Glutamatergic neuron (in vitro differentiated cells): Measurements from ENCODE around the gene PADI3. TPM values are rescaled to one million over a fixed set of nuclear protein-coding genes. Genes with fewer than 3 reads are reported as not detected.
"Not testable (repeated sequence)": the region's sequence is repeated elsewhere in the genome, so short reads cannot be mapped to it uniquely, and the experiment has no call there.

Source experiments
- DNase-seq: peaks from one replicate; pipeline ENCODE4 v3.0.0; 2022
- H3K27ac Mint-ChIP-seq: one replicate; pipeline ENCODE4 v1.8.0; 2020; ENCODE audit warnings: mild to moderate bottlenecking, mixed read lengths, inconsistent platforms; ENCODE audit not compliant: unreplicated experiment
- H3K27me3 Mint-ChIP-seq: one replicate; pipeline ENCODE4 v1.8.0; 2020; ENCODE audit warnings: mild to moderate bottlenecking, moderate library complexity, mixed read lengths, inconsistent platforms; ENCODE audit not compliant: unreplicated experiment
- H3K36me3 Mint-ChIP-seq: one replicate; pipeline ENCODE4 v1.8.0; 2020; ENCODE audit warnings: mild to moderate bottlenecking, mixed read lengths, inconsistent platforms; ENCODE audit not compliant: unreplicated experiment
- H3K4me1 Mint-ChIP-seq: one replicate; pipeline ENCODE4 v1.8.0; 2020; ENCODE audit warnings: mild to moderate bottlenecking, low read depth, mixed read lengths, inconsistent platforms; ENCODE audit not compliant: unreplicated experiment
- H3K4me3 Mint-ChIP-seq: one replicate; pipeline ENCODE4 v1.8.0; 2020; ENCODE audit warnings: mild to moderate bottlenecking, mixed read lengths, inconsistent platforms; ENCODE audit not compliant: unreplicated experiment
- H3K9me3 Mint-ChIP-seq: one replicate; pipeline ENCODE4 v1.8.0; 2020; ENCODE audit warnings: mild to moderate bottlenecking, moderate library complexity, mixed read lengths, inconsistent platforms; ENCODE audit not compliant: unreplicated experiment
- total RNA-seq: library from RNA; stranded (reverse); fragmentation: NEBNext Ultra II Directional; extraction: Animal tissue kit (Norgen Biotek cat#: 25700); gene quantifications from one replicate; pipeline ENCODE4 v1.2.1, GENCODE V29; 2021; ENCODE audit not compliant: unreplicated experiment
- TF ChIP-seq, protein P1 (sequence below): fragments of 200-600 bp; sonication (generic); IDR thresholded peaks from one replicate; pipeline ENCODE4 v1.5.0; 2021; ENCODE audit not compliant: partially characterized antibody, unreplicated experiment

The PADI3 gene
- total RNA-seq, 1 donor from 2014 or later, result not detected

DNA sequence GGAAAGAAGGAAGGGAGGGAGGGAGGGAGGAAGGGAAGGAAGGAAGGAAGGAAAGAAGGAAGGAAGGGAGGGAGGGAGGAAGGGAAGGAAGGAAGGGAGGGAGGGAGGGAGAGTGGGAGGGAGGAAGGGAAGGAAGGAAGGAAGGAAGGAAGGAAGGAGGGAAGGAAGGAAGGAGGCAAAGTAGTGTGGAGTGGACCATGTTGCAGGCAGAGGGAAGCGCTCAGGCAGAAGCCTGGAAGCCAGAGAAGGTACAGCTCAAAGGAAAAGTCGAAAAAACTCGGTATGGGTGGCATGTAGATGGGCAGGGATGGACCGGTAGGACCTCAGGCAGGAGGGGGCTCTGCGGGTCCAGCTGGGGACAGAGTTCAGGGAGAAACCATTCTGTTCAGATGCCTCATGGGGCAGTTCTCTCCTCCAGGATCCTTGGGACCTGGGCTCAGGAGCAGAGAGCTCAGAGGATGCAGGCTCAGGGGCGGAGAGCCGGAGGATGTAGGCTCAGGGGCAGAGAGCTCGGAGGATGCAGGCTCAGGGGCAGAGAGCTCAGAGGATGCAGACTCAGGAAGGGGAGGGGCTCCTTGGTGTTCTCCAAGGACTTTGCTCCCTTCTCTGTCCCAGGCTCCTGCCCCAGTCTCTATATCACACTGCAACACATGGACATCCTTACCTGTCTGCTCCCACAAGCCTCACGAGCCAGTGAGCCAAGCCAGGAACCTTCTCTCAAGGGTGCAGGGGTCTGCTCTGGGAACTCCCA is 13.6 kb upstream of the PADI3 start:
- TF ChIP-seq, protein P1, sequence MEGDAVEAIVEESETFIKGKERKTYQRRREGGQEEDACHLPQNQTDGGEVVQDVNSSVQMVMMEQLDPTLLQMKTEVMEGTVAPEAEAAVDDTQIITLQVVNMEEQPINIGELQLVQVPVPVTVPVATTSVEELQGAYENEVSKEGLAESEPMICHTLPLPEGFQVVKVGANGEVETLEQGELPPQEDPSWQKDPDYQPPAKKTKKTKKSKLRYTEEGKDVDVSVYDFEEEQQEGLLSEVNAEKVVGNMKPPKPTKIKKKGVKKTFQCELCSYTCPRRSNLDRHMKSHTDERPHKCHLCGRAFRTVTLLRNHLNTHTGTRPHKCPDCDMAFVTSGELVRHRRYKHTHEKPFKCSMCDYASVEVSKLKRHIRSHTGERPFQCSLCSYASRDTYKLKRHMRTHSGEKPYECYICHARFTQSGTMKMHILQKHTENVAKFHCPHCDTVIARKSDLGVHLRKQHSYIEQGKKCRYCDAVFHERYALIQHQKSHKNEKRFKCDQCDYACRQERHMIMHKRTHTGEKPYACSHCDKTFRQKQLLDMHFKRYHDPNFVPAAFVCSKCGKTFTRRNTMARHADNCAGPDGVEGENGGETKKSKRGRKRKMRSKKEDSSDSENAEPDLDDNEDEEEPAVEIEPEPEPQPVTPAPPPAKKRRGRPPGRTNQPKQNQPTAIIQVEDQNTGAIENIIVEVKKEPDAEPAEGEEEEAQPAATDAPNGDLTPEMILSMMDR, result no peak
- Mint-ChIP-seq H3K4me1 (no peaks in the 10 kb centered on the region), H3K9me3 (peaks cover 2% of the 10 kb centered on the region), H3K27ac (no peak overlapping the region), H3K27me3 (peaks cover 9% of the 10 kb centered on the region), H3K4me3 (no peak overlapping the region), H3K36me3 (no peaks in the 10 kb centered on the region)
- DNase-seq, result no peak

DNA sequence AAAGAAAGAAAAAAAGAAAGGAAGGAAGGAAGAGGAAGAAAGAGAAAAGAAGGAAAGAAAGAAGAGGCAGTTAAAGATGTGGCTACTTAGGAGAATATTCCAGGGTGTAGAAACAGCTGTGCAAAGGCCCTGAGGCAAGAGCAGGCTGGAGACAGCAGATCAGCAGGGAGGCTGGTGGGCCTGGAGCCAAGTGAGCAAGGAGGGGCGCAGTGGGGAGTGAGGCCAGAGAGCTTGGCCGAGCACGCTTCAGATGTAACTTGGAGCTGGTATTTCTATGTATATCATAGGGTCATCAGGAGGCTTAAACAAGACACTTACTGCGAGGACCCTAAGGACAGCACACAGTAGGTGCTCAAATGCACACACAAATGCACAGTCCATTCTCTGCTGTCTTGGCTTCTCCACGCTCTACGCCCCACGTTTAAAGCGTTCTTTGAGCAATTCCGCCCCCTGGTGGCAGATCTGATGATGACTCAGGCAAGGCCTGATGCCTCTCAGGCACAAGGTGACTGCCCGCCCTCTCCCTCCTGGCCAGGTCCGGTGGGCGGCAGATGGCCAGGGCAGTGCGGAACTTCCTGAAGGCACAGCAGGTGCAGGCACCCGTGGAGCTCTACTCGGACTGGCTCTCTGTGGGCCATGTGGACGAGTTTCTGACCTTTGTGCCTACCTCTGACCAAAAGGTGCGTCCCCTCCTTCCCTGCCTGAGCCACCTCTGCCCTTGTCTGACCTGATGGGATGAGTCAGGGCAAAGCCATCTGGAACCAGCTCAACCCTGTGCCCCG is 11.9 kb upstream of the PADI3 start:
- H3K27ac Mint-ChIP-seq, result no peak overlapping the region
- H3K36me3 Mint-ChIP-seq, result no peaks in the 10 kb centered on the region
- H3K4me1 Mint-ChIP-seq, result peaks cover 3% of the 10 kb centered on the region
- DNase-seq, result peak; percentile 97
- H3K4me3 Mint-ChIP-seq, result no peak overlapping the region
- H3K27me3 Mint-ChIP-seq, result peaks cover 9% of the 10 kb centered on the region
- TF ChIP-seq, protein P1, result peak; percentile 94
- H3K9me3 Mint-ChIP-seq, result no peaks in the 10 kb centered on the region

DNA sequence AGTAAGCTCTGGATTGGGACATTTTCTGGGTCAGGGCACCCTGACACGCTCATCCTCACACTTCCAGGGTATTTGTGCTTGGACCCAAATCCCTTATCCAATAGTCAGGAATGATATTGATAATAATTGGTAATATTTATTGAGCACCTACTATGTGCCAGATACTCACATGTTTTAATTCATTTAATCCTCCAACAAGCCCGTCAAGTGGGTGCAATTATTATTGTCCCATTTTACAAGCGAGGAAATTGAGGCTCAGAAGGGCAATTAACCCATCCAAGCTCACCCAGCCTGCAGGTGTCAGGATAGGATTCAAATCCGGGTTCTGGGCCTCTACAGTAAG is 11.4 kb upstream of the PADI3 start:
- no peaks in the 10 kb centered on the region for H3K9me3 Mint-ChIP-seq
- H3K4me1 Mint-ChIP-seq, result peaks cover 3% of the 10 kb centered on the region
- peaks cover 9% of the 10 kb centered on the region for H3K27me3 Mint-ChIP-seq
- no peak for DNase-seq
- no peak overlapping the region for H3K4me3 Mint-ChIP-seq
- TF ChIP-seq, protein P1, result no peak
- H3K27ac Mint-ChIP-seq, result no peak overlapping the region
- H3K36me3 Mint-ChIP-seq, result no peaks in the 10 kb centered on the region

DNA sequence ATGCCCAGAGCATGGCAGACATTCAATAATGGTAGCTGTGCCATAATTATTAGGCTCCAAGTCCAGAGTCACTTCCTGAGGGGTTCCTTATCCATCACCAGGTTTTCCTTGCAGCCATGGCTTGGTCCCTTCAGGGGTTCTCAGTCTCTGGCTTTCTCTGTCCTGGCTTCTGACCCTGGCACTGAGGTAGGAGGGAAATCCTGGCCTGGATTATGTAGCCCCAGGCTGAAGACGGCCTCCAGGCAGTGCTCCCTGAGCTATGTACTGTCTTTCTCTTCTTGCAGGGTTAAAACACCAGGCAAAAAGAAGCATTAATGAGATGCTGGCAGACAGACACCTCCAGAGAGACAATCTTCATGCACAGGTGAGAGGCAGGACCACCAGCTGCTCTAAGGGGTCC is 9.5 kb upstream of the PADI3 start:
- H3K27ac Mint-ChIP-seq, result no peak overlapping the region
- no peaks in the 10 kb centered on the region for H3K36me3 Mint-ChIP-seq
- H3K4me3 Mint-ChIP-seq, result no peak overlapping the region
- peaks cover 3% of the 10 kb centered on the region for H3K4me1 Mint-ChIP-seq
- DNase-seq, result peak; percentile 83
- H3K27me3 Mint-ChIP-seq, result peaks cover 7% of the 10 kb centered on the region
- TF ChIP-seq, protein P1, result no peak
- H3K9me3 Mint-ChIP-seq, result no peaks in the 10 kb centered on the region

DNA sequence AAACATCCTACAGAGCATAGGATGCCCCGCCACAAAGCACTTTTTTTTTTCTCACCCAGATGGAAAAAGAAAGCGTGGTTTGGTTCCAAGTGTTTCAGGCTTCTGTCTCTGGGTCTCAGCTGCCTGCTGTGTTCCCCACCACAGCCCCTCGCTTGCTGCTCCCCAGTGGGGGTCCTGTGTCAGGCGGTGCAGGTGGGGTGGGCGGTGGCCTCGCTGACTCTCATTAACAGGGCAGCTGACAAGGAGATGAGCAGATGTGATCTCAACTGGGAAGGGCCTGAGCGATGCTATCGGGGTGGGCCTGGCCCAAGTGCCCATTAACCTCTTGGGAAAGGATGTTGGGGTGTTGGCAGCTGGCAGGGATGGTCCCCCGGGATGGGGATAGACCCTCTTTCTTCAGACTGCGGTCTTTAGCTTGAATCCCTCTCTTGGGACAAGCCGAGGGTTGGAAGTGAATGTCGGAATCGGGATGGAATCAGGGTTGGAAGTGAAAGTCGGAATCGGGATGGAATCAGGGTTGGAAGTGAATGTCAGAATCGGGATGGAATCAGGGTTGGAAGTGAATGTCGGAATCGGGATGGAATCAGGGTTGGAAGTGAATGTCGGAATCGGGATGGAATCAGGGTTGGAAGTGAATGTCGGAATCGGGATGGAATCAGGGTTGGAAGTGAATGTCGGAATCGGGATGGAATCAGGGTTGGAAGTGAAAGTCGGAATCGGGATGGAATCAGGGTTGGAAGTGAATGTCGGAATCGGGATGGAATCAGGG is 7.7 kb upstream of the PADI3 start:
- H3K36me3 Mint-ChIP-seq, H3K4me3 Mint-ChIP-seq, H3K9me3 Mint-ChIP-seq, H3K27ac Mint-ChIP-seq, H3K27me3 Mint-ChIP-seq, DNase-seq, H3K4me1 Mint-ChIP-seq: not testable (repeated sequence)

DNA sequence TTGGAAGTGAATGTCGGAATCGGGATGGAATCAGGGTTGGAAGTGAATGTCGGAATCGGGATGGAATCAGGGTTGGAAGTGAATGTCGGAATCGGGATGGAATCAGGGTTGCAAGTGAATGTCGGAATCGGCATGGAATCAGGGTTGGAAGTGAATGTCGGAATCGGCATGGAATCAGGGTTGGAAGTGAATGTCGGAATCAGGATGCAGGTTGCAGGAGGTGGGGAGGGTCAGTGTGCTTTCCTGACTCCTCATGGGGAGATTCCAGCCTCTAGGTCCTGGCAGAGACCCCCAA is 7.2 kb upstream of the PADI3 start:
- H3K4me1 Mint-ChIP-seq, H3K36me3 Mint-ChIP-seq, DNase-seq, H3K9me3 Mint-ChIP-seq, H3K27me3 Mint-ChIP-seq, H3K27ac Mint-ChIP-seq, H3K4me3 Mint-ChIP-seq: not testable (repeated sequence)
